IgD-negative memory B cell (primary cell): ENCODE results near the gene DELE1. TPM values are rescaled to one million over a fixed set of nuclear protein-coding genes. Genes with fewer than 3 reads are reported as not detected.

ENCODE experiments used
- H3K27ac Mint-ChIP-seq, 3 donors: one replicate each; pipeline ENCODE4 v1.8.0; 2020 to 2022; ENCODE audit warnings: mild to moderate bottlenecking in 3 of 3, mixed read lengths in 3 of 3, moderate library complexity in 1 of 3
- H3K27me3 Mint-ChIP-seq: one replicate; pipeline ENCODE4 v1.8.0; 2021; ENCODE audit warnings: mixed read lengths
- H3K36me3 Mint-ChIP-seq: one replicate; pipeline ENCODE4 v1.8.0; 2020; ENCODE audit warnings: mild to moderate bottlenecking, mixed read lengths
- H3K4me1 Mint-ChIP-seq, 3 donors: one replicate each; pipeline ENCODE4 v1.8.0; 2020 to 2022; ENCODE audit warnings: mixed read lengths in 3 of 3, mild to moderate bottlenecking in 1 of 3
- H3K4me3 Mint-ChIP-seq, 4 donors: one replicate each; pipeline ENCODE4 v1.8.0; 2020 to 2022; ENCODE audit warnings: mild to moderate bottlenecking in 4 of 4, mixed read lengths in 4 of 4, moderate library complexity in 3 of 4
- H3K9me3 Mint-ChIP-seq, 3 donors: one replicate each; pipeline ENCODE4 v1.8.0; 2020 to 2021; ENCODE audit warnings: mixed read lengths in 3 of 3, mild to moderate bottlenecking in 1 of 3
- polyA plus RNA-seq: library from polyadenylated mRNA; unstranded; fragments of 300-500 nt; fragmentation: Illumina TruSeq; gene quantifications from one replicate; pipeline ENCODE4 v1.2.3, GENCODE V29; 2021

Gene DELE1, protein sequence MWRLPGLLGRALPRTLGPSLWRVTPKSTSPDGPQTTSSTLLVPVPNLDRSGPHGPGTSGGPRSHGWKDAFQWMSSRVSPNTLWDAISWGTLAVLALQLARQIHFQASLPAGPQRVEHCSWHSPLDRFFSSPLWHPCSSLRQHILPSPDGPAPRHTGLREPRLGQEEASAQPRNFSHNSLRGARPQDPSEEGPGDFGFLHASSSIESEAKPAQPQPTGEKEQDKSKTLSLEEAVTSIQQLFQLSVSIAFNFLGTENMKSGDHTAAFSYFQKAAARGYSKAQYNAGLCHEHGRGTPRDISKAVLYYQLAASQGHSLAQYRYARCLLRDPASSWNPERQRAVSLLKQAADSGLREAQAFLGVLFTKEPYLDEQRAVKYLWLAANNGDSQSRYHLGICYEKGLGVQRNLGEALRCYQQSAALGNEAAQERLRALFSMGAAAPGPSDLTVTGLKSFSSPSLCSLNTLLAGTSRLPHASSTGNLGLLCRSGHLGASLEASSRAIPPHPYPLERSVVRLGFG
- polyA plus RNA-seq: 32.3 TPM

DNA sequence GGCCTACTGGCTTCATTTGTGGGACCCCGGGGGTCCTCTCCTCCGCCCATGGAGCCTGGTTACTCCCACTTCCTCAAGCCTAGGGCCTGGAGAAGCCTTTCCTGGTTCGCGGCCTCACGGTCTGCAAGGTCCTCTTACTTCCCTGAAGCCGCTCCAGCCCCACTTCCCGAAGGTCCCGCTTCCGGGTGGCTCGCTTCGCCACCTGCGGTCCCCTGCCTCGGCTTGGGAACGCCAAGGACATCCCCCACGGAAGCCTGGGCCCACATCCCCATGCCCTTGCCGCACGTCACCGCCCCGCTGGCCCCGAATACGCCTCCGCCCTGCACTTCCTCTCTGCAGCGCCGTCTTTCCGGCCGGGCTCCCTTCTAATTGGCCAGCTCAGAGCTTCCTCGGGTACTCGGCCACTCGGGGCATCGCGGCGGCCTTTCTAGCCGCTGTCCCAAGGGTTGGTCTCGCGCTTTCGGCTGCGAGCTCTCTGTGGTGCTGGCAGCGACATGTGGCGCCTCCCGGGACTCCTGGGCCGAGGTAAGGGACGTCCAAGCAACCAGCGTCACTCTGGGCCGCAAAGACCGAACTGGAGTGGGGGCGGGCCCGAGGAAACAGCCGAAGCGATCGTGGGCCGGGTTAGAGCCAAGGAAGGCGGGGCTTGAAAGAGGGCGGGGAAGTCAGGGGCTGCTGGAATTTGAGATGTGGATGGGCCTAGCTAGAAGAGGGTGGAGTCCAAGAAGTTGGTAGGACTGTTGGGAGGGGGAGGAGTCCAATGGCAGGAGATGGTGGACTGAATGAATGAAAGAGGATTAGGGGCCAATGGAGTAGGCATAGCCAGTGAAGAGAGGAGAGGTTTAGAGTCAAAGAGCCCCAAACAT, at the start of gene DELE1:
DELE1 (plus strand) TSS at position 424 of the 866 bp plus-strand sequence; CDS start at position 495, 71 bp downstream.
- Mint-ChIP-seq H3K36me3 (peaks cover 6% of the 10 kb centered on the region), H3K9me3 (no peaks in the 10 kb centered on the region), H3K4me1 (peaks cover 19 to 22% (median 20%) of the 10 kb centered on the region in 3 donors), H3K27ac (peak within 1 kb of the TSS; percentile 94 to 99 (median 95)), H3K27me3 (no peaks in the 10 kb centered on the region), H3K4me3 (peak within 1 kb of the TSS; percentile 90 to 98 (median 92))

DNA sequence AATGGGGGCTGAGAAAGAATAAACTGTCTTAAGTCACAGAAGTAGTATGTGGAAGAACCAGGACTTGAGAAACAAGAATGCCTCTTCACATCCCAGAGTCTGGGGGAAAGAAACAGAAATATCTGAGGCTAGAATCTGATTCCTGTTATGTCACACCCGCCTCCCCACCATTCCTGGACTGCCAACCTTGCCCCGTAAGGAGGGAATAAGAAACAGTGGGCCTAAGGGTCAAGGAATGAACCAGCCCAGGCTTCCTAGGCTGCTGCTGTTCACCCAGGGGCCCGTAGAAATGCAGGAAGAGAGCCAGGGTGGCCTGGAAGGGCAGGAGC, 49.8 kb upstream of the DELE1 start:
- Mint-ChIP-seq H3K27me3 (peaks cover 61% of the 10 kb centered on the region), H3K9me3 (peaks cover 0 to 3% (median 0%) of the 10 kb centered on the region in 3 donors), H3K4me3 (no peak overlapping the region), H3K4me1 (peaks cover 6 to 11% (median 7%) of the 10 kb centered on the region in 3 donors), H3K36me3 (no peaks in the 10 kb centered on the region), H3K27ac (no peak overlapping the region)

DNA sequence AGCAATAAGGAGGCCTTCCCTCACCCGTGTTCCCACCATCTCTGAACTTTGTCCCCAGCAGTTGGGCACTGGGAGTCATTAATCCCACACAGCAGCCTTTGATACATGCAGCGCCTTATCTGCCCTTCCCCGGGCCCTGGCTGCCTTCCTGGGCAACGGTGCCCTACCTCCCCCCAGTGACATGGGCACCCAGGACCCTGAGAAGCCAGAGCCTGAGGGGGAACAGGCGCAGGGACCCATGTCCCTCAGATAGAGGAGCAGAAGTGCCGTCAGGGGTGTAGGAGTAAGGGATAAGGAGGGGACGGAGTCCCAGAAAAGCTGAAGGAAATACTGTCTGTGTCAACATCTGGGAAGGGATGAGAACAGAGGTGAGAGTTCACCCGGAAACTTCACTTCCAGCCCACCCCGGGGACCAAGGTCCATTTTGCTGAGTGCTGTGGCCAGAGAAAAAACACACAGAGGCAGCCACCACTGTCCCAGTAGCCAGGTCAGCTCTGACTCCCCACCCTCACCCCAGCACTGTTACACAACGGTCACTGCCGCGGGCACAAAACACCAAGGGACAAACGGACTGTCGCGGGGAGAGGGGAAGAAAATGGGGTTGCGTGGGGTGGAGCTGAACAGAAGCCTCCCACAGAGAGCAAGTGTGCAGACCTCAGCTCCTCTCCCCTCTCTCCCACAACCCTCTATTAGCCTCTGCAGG, 49.3 kb upstream of the DELE1 start:
- Mint-ChIP-seq H3K4me1 (peaks cover 11 to 15% (median 11%) of the 10 kb centered on the region in 3 donors), H3K27me3 (peaks cover 62% of the 10 kb centered on the region), H3K9me3 (peaks cover 0 to 3% (median 0%) of the 10 kb centered on the region in 3 donors)

DNA sequence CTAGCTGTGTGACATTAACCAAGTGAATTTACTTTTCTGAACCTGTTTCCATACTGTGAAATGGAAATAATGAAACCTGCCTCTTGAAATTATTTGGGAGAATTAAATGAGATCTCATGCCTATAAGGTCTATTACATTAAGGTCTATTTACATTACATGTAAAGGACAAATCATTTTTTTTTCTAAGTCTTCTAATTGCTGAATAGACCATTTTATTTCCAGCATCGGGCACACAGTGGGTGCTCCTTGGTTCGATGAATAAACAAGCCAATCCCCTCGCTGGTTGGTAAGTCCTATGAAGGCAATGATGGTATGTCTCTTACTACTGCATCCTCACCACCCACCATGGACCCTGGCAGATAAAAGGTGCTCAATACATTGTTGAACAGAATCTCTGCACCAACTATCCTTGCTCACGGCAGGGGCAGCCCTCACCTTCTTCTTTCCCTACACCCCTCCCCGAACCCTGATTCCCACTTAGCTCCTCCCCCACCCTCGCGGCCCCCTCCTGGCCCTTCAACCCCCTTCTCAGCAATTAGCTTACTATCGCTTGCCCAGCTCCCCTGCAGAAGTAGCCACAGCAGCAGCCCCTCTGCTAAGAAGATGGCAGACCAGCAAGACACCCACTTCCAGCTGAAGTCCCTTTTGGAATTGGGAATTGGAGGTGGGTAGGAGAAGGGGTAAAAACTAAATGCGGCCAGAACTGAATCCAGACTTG, 48.5 kb upstream of the DELE1 start:
- Mint-ChIP-seq H3K4me1 (peaks cover 11 to 15% (median 13%) of the 10 kb centered on the region in 3 donors), H3K27me3 (peaks cover 60% of the 10 kb centered on the region), H3K9me3 (peaks cover 0 to 3% (median 0%) of the 10 kb centered on the region in 3 donors), H3K27ac (no peak overlapping the region), H3K36me3 (no peaks in the 10 kb centered on the region), H3K4me3 (peak overlapping the region in 3 of 4 donors; percentile 8 to 79 (median 65))

More for the DNA sequence above, 49.3 kb upstream of the DELE1 start:
- H3K36me3 Mint-ChIP-seq: no peaks in the 10 kb centered on the region
- no peak overlapping the region for H3K4me3 Mint-ChIP-seq
- H3K27ac Mint-ChIP-seq: no peak overlapping the region

DNA sequence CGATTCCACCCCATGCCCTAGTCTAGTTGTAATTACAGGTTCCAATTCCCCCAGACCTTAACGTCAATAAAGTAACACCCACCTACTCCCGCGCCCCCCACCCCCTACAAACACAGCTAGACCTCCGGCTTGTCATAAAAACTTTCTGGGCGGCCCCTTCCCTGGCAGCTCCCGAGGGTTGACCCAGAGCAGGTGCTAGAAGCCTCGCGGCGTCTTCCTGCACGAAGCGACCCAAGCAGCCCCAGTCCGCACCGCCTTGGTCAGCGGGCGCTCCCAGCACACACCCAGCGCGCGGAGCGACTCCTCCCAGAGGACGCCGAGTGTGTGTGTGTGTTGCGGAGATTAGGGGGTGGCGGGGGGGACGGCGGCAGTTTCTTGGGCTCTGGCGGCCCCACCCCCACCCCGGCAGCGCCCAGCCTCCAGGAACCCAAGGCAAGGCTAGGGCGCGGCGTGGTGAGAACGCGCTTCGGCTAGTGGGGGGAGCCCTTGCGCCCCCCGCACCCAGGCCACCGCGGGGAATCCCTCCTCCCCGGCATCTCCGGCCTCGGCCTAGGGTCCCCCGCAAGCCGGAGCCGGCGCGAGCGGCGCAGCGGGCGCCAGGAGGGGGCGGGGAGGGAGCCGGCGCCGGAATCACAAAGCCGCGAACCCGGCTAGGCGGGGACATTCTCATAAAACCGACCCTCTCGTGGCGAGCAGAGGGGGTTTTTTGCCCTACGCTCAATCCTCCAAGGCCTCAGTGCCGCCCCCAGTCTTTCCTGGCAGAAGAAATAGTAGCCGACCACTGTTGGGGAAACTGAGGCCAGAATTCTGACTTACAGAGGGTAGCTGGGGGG, 47.7 kb upstream of the DELE1 start:
- Mint-ChIP-seq H3K36me3 (no peaks in the 10 kb centered on the region), H3K4me1 (peaks cover 11 to 15% (median 13%) of the 10 kb centered on the region in 3 donors), H3K27ac (no peak overlapping the region), H3K4me3 (peak overlapping the region in 3 of 4 donors; percentile 54 to 79 (median 65)), H3K27me3 (peaks cover 58% of the 10 kb centered on the region), H3K9me3 (no peaks in the 10 kb centered on the region)

DNA sequence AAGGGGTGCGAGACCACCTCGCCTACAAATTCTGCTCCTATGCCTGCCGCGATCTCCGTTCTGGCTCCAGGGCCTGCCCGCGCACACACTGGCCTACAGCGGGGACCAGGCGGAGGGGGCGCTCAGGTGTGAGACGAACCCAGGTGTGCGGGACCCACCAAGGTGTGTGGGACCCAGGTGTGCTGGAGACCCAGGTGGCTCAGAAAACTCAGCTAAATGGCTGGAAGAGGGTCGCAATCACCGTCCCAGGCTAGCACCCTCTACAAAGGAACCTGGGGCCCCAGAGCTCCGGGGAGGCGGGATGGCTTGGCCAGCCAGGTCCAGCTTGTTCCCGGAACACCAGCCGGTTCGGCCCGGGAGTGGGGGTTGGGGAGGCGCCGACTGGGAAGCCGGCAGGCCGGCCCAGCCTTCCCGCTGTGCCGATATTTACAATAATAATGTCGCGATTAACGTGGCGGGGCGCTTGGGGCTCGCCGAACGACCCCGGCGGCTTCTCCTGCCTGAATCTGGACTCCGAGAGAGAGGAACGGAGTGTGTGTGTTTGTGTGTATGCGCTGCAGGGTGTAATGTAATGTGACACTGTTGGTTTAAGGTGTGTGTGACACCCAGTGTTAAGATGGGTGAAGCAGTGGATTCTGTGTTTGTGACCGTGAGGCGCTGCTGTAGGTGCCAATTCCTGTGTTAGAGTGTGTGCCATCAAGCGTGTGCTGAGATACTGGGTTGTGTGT, 46.9 kb upstream of the DELE1 start:
- no peaks in the 10 kb centered on the region for H3K36me3 Mint-ChIP-seq
- peak overlapping the region; percentile 24 to 54 (median 39) for H3K4me3 Mint-ChIP-seq
- peak overlapping the region in 1 of 3 donors; percentile 5 for H3K27ac Mint-ChIP-seq
- H3K27me3 Mint-ChIP-seq: peaks cover 64% of the 10 kb centered on the region
- peaks cover 11 to 15% (median 13%) of the 10 kb centered on the region in 3 donors for H3K4me1 Mint-ChIP-seq
- H3K9me3 Mint-ChIP-seq: no peaks in the 10 kb centered on the region

DNA sequence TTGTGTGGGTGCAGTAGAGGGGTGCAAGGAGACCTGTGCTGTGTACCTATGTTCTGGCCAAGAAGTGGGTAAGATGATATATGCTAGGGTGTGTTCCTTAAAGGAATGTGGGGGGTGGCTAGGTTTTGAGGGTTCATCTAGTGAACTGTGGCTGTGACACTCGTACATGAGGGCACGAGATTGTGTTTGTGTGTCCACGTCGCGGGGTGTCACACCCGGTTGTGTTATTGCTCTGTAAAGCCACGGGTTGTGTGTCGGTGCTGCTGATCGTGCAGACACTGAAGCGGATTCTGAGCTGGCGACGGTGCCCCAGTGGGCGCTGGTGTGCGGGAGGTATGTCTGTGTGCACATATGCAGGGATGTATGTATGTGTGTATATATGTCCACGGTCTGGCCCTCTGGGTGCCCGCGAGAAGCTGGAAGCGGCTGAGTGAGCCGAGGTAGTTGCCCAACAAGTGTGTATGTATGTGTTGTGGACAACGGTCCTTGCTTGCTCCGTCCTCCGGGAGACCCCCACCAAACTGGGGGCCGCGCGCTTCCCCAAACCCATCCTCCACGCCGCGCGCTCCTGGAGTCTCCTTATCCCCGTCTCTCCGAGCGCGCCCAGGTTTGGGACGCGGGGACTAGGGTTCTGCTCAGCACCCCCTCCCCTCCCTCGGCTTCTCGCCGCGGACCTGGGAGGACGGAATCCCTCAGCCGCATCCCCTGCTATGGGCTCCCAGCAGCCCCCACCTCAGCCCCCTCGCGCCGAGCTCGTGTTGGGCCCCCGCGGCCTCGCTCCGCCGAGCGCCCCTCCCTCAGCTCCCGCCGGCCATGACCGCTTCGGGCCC, 46.1 kb upstream of the DELE1 start:
- H3K27me3 Mint-ChIP-seq: peaks cover 68% of the 10 kb centered on the region

DNA sequence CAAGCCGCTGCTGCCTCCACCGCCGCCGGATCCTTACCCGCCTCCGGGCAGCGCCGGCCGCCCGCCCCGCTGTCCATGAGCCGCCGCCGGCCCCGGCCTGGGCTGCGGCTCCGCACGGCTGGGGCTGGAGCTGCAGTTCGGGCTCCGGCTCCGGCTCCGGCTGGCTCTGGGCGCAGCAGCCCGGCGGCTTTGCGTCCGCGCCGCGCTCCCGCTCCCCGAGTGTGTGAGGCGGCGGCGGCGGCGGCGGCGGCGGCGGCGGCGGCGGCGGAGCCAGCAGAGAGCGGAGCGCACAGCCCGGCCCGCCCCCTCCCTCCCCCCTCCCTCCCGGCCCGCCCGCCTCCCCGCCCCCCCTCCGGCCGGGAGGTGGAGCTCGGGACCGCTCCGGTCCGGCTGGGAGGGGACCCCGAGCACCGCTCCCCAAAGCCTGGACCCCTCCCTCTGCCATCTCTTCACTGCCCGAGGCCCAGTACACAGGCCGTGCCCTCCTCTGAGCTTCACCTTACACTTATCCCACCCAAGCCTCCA, 45.4 kb upstream of the DELE1 start, which contains the start of gene PCDH1:
PCDH1 (minus strand) TSS at position 225 of the 525 bp plus-strand sequence; CDS start at position 77, 148 bp downstream.
- H3K4me1 Mint-ChIP-seq: peaks cover 11 to 15% (median 13%) of the 10 kb centered on the region in 3 donors
- no peaks in the 10 kb centered on the region for H3K36me3 Mint-ChIP-seq
- peaks cover 66% of the 10 kb centered on the region for H3K27me3 Mint-ChIP-seq
- no peaks in the 10 kb centered on the region for H3K9me3 Mint-ChIP-seq
- H3K4me3 Mint-ChIP-seq: peak within 1 kb of the TSS; percentile 72 to 91 (median 88)
- H3K27ac Mint-ChIP-seq: peak within 1 kb of the TSS; percentile 5 to 91 (median 57)

More for the DNA sequence above, 46.1 kb upstream of the DELE1 start:
- Mint-ChIP-seq H3K9me3 (no peaks in the 10 kb centered on the region), H3K4me3 (peak overlapping the region; percentile 18 to 78 (median 39)), H3K36me3 (no peaks in the 10 kb centered on the region), H3K4me1 (peaks cover 11 to 15% (median 13%) of the 10 kb centered on the region in 3 donors), H3K27ac (peak overlapping the region in 2 of 3 donors; percentile 5 to 91)

DNA sequence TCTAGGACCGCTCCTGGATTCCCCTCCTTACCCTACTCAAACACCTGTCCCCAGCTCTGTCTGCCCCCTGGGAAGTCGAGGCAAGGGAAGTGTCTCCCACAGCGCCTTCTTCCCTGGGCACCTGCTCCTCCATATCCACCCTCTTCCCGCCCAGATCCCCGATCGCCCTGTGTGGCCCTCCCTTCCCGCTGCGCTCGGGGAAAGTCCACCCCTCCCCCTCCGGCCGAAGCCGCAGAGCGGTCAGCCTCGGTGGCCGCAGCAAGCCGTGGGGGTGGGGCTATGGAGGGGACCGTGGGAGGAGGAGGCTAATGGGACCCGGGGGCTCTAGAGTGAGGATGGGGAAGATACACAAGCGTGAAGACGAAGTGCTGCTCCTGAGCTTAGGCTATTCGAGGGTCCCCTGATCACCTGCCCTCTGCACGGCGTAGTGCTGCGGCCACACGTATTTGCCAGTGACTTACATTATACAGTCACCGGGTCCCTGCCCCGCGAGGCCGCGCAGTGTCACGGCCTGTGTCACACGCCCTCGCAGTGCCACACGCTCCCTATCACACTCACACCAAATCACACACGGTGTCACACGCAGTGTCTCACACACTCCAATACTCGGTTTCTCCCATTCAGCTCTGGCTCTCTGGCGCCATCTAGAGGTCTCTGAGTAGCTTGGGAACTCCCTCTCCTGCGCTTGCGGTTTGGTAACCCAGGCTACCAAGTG, 44.8 kb upstream of the DELE1 start:
- Mint-ChIP-seq H3K27me3 (peaks cover 66% of the 10 kb centered on the region), H3K9me3 (no peaks in the 10 kb centered on the region), H3K4me1 (peaks cover 11 to 15% (median 15%) of the 10 kb centered on the region in 3 donors), H3K27ac (peak overlapping the region; percentile 1 to 90 (median 57)), H3K36me3 (no peaks in the 10 kb centered on the region), H3K4me3 (peak overlapping the region; percentile 72 to 91 (median 88))

DNA sequence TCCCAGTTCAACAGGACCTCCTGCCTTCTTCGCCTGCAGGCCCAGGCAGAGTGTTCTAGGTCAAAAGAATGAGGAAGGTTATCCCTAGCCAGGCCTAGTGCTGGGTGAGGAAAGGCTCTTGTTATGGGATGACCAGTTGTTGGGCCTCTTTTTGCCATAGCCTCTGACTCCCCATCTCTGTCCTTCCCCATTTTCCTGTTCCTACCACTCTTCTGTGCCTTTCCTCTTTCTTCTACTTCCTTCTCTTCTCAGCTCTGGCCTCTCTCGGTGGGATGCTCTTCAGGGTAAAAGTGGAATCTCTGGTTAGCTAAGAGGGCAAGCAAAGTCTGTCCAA, 44.3 kb upstream of the DELE1 start:
- Mint-ChIP-seq H3K27ac (peak overlapping the region; percentile 1 to 57 (median 23)), H3K36me3 (no peaks in the 10 kb centered on the region), H3K9me3 (no peaks in the 10 kb centered on the region), H3K4me3 (peak overlapping the region; percentile 72 to 91 (median 88)), H3K4me1 (peaks cover 11 to 16% (median 15%) of the 10 kb centered on the region in 3 donors), H3K27me3 (peaks cover 65% of the 10 kb centered on the region)
